HepG2 (cell line): Measurements from ENCODE around the gene UQCRC1. TPM values are rescaled to one million over a fixed set of nuclear protein-coding genes. Genes with fewer than 3 reads are reported as not detected.

Experiments used
- ATF7-NPFF ChIP-seq: sonication (generic); formaldehyde crosslinking; IDR thresholded peaks from 2 replicates; pipeline ENCODE4 v1.8.1; 2023; ENCODE audit warnings: mild to moderate bottlenecking, low read depth, missing genetic modification reagents, moderate library complexity
- CHD4 ChIP-seq: fragments of 200-600 bp; sonication (generic); IDR thresholded peaks from 2 replicates; pipeline ENCODE4 v1.7.0; 2017; ENCODE audit warnings: mild to moderate bottlenecking, low read length, borderline replicate concordance
- FOXA1 ChIP-seq, 2 experiments: fragments of 450-650 bp in 1 of 2; sonication (generic) in 1 of 2; formaldehyde crosslinking in 1 of 2; IDR thresholded peaks; 2 replicates each; pipeline versions ENCODE4 v1.4.0 to v1.6.1; 2016 to 2020; ENCODE audit warnings: missing genetic modification reagents in 1 of 2
- KLF16 ChIP-seq, 2 experiments: sonication (generic) in 1 of 2; formaldehyde crosslinking in 1 of 2; IDR thresholded peaks; 2 replicates each; pipeline versions ENCODE4 v1.6.1 to v1.8.0; 2016 to 2023; ENCODE audit warnings: missing genetic modification reagents in 2 of 2, missing compliant biosample characterization in 1 of 2
- MEIS1 ChIP-seq: sonication (generic); formaldehyde crosslinking; IDR thresholded peaks from 2 replicates; pipeline ENCODE4 v1.9.0; 2021; ENCODE audit warnings: mild to moderate bottlenecking, missing genetic modification reagents, moderate library complexity, borderline replicate concordance
- NFKB2 ChIP-seq: sonication (generic); formaldehyde crosslinking; IDR thresholded peaks from 2 replicates; pipeline ENCODE4 v1.4.0; 2020; ENCODE audit warnings: missing genetic modification reagents, borderline replicate concordance
- NFKBIZ ChIP-seq: IDR thresholded peaks from 2 replicates; pipeline ENCODE4 v1.6.1; 2018; ENCODE audit warnings: missing genetic modification reagents, missing compliant biosample characterization
- NR2F1 ChIP-seq, 2 experiments: fragments of 450-650 bp in 1 of 2; formaldehyde crosslinking in 1 of 2; IDR thresholded peaks; 2 replicates each; pipeline versions ENCODE4 v1.5.0 to v1.6.1; 2016 to 2020; ENCODE audit warnings: mild to moderate bottlenecking in 1 of 2, missing compliant biosample characterization in 1 of 2, missing genetic modification reagents in 1 of 2, moderate library complexity in 1 of 2
- RFXANK ChIP-seq: IDR thresholded peaks from 2 replicates; pipeline ENCODE4 v1.6.1; 2016
- ZFX ChIP-seq: sonication (generic); formaldehyde crosslinking; IDR thresholded peaks from 2 replicates; pipeline ENCODE4 v1.4.0; 2020; ENCODE audit warnings: mild to moderate bottlenecking, low read depth, missing genetic modification reagents, moderate library complexity
- ZNF180 ChIP-seq: sonication (generic); formaldehyde crosslinking; IDR thresholded peaks from 2 replicates; pipeline ENCODE4 v1.4.0; 2020; ENCODE audit warnings: low read depth, missing genetic modification reagents, borderline replicate concordance
- ZNF224 ChIP-seq: sonication (generic); formaldehyde crosslinking; IDR thresholded peaks from 2 replicates; pipeline ENCODE4 v1.5.0; 2020; ENCODE audit warnings: mild to moderate bottlenecking, missing genetic modification reagents
- ZNF510 ChIP-seq: sonication (generic); formaldehyde crosslinking; IDR thresholded peaks from 2 replicates; pipeline ENCODE4 v1.4.0; 2020; ENCODE audit warnings: low read depth, mild to moderate bottlenecking, missing genetic modification reagents
- ZNF619 ChIP-seq: sonication (generic); formaldehyde crosslinking; IDR thresholded peaks from 2 replicates; pipeline ENCODE4 v1.4.0; 2020; ENCODE audit warnings: mild to moderate bottlenecking, missing genetic modification reagents
- ZNF749 ChIP-seq: sonication (generic); formaldehyde crosslinking; IDR thresholded peaks from 2 replicates; pipeline ENCODE4 v1.8.0; 2022; ENCODE audit warnings: mild to moderate bottlenecking, missing genetic modification reagents, moderate library complexity, borderline replicate concordance
- polyA plus RNA-seq, 8 experiments: library from polyadenylated mRNA; depleted of rRNA in 3 of 8; stranded (reverse) in 7 of 8; unstranded in 1 of 8; fragments of >200 nt; fragmentation: Illumina TruSeq in 4 of 8; extraction: Trizol in 4 of 8; gene quantifications; 2 replicates each; pipeline versions ENCODE4 v1.2.1 to v1.2.3, GENCODE V29; 2011 to 2016; ENCODE audit warnings: low read depth in 4 of 8, missing spikeins in 1 of 8, mixed read lengths in 1 of 8; ENCODE audit not compliant: insufficient read depth in 1 of 8
- total RNA-seq, 5 experiments: library from RNA; depleted of rRNA; stranded (reverse); fragments of >200 nt; fragmentation: Illumina TruSeq; extraction: Trizol; gene quantifications; 2 replicates each; pipeline ENCODE4 v1.2.3, GENCODE V29; 2016; ENCODE audit warnings: low read depth in 1 of 5
- TF ChIP-seq, protein P1 (sequence below): sonication (generic); formaldehyde crosslinking; IDR thresholded peaks from one replicate; pipeline ENCODE4 v1.5.1; 2020; ENCODE audit warnings: mild to moderate bottlenecking, missing genetic modification reagents; ENCODE audit errors: not compliant biosample characterization
- TF ChIP-seq, protein P2 (sequence below): sonication (generic); formaldehyde crosslinking; IDR thresholded peaks from 2 replicates; pipeline ENCODE4 v1.5.0; 2020; ENCODE audit warnings: missing genetic modification reagents
- TF ChIP-seq, protein P3 (sequence below): sonication (generic); formaldehyde crosslinking; IDR thresholded peaks from 2 replicates; pipeline ENCODE4 v1.9.0; 2022; ENCODE audit warnings: missing genetic modification reagents, mild to moderate bottlenecking, borderline replicate concordance

Gene UQCRC1
- total and polyA plus RNA-seq, 2 of the 13 experiments (the other 11 are each of a cell fraction or from before 2014, with no cell fraction given) = 316 to 680 TPM

DNA sequence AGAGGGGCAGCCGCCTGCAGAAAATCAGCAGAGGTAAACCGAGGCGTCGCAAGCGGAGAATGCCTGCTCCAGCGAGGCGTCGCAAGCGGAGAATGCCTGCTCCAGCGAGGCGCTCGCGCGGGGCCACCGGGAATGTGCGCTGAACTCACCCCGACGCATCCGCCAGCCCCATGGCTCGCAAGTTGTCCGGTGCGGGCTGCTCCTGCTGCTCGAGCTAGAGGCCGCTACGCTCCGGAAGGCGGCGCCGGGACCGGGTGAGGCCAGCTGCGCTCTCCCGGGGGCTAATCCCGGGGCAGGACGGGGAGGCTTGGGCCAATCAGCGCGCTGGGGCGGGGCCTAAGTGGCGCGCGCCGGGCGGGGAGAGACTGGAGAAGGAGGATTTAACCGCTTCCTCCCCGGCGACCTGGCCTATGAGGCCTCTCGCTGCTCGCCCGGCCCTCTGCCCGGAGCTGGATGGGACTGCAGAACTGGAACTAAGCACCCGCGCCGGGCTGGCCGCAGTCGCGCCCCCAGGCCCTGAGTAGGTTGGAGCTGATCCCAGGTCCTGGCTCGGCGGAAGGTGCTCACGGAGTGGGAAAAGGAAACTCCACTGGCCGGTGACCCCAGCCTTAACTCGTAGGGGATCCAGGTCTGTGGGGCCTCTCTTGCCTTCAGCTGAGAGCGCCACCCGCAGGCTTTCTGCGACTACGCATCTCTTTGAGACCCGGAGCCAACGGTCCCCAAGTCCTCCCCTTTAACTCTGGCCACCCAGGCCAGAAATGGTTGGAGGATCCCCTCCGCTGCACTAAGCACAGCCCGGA is 26.0 kb upstream of the UQCRC1 start, which contains the start of gene SLC26A6 (continued):
- TF ChIP-seq, protein P1, sequence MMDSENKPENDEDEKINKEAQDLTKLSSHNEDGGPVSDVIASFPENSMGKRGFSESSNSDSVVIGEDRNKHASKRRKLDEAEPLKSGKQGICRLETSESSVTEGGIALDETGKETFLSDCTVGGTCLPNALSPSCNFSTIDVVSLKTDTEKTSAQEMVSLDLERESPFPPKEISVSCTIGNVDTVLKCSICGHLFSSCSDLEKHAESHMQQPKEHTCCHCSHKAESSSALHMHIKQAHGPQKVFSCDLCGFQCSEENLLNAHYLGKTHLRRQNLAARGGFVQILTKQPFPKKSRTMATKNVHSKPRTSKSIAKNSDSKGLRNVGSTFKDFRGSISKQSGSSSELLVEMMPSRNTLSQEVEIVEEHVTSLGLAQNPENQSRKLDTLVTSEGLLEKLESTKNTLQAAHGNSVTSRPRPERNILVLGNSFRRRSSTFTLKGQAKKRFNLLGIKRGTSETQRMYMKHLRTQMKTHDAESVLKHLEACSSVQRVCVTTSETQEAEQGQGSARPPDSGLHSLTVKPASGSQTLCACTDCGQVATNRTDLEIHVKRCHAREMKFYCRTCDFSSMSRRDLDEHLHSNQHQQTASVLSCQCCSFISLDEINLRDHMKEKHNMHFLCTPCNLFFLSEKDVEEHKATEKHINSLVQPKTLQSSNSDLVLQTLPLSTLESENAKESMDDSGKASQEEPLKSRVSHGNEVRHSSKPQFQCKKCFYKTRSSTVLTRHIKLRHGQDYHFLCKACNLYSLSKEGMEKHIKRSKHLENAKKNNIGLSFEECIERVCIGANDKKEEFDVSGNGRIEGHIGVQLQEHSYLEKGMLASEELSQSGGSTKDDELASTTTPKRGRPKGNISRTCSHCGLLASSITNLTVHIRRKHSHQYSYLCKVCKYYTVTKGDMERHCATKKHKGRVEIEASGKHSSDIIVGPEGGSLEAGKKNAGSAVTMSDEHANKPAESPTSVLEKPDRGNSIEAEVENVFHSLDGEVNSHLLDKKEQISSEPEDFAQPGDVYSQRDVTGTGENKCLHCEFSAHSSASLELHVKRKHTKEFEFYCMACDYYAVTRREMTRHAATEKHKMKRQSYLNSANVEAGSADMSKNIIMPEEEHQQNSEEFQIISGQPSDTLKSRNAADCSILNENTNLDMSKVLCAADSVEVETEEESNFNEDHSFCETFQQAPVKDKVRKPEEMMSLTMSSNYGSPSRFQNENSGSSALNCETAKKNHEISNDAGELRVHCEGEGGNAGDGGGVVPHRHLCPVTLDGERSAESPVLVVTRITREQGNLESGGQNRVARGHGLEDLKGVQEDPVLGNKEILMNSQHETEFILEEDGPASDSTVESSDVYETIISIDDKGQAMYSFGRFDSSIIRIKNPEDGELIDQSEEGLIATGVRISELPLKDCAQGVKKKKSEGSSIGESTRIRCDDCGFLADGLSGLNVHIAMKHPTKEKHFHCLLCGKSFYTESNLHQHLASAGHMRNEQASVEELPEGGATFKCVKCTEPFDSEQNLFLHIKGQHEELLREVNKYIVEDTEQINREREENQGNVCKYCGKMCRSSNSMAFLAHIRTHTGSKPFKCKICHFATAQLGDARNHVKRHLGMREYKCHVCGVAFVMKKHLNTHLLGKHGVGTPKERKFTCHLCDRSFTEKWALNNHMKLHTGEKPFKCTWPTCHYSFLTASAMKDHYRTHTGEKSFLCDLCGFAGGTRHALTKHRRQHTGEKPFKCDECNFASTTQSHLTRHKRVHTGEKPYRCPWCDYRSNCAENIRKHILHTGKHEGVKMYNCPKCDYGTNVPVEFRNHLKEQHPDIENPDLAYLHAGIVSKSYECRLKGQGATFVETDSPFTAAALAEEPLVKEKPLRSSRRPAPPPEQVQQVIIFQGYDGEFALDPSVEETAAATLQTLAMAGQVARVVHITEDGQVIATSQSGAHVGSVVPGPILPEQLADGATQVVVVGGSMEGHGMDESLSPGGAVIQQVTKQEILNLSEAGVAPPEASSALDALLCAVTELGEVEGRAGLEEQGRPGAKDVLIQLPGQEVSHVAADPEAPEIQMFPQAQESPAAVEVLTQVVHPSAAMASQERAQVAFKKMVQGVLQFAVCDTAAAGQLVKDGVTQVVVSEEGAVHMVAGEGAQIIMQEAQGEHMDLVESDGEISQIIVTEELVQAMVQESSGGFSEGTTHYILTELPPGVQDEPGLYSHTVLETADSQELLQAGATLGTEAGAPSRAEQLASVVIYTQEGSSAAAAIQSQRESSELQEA (CRISPR knock-in tag) = peak; percentile 81
- TF ChIP-seq ZNF224 (CRISPR knock-in tag) = no peak; the same call in 1 of the 2 replicates
- TF ChIP-seq FOXA1 (IDR thresholded peaks at IDR 0.05) = no peak
- no peak for TF ChIP-seq FOXA1 (CRISPR knock-in tag; IDR thresholded peaks at IDR 0.05)
- TF ChIP-seq ZNF180 (CRISPR knock-in tag) = no peak
- TF ChIP-seq ATF7-NPFF (CRISPR knock-in tag) = peak; percentile 81
- TF ChIP-seq, protein P2, sequence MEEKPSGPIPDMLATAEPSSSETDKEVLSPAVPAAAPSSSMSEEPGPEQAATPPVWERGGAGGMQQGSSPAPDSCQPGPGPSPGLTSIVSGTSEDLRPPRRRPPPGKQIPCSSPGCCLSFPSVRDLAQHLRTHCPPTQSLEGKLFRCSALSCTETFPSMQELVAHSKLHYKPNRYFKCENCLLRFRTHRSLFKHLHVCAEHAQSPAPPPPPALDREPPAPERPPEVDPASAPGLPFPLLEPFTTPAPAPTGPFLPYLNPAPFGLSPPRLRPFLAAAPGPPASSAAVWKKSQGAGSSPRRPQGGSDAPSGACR = peak; percentile 96
- TF ChIP-seq NFKBIZ = 0 out of 2 replicates have a peak, but pooled peaks have one; percentile 29
- TF ChIP-seq ZFX (CRISPR knock-in tag) = peak; percentile 92
- TF ChIP-seq ZNF749 = peak; percentile 94; the same call in 1 of the 2 replicates
- no peak for TF ChIP-seq ZNF619 (CRISPR knock-in tag)
- TF ChIP-seq ZNF510 = no peak
- TF ChIP-seq CHD4 = no peak
- no peak for TF ChIP-seq NR2F1 (CRISPR knock-in tag; IDR thresholded peaks at IDR 0.05)
- no peak for TF ChIP-seq RFXANK (CRISPR knock-in tag)
- TF ChIP-seq MEIS1 (CRISPR knock-in tag) = no peak; the same call in 1 of the 2 replicates
- TF ChIP-seq KLF16 (CRISPR knock-in tag; IDR thresholded peaks at IDR 0.05) = peak in 1 of 2 experiments; percentile 68; a peak in 1 of 4 replicates
- TF ChIP-seq NFKB2 (CRISPR knock-in tag) = peak; percentile 88
- TF ChIP-seq, protein P3, sequence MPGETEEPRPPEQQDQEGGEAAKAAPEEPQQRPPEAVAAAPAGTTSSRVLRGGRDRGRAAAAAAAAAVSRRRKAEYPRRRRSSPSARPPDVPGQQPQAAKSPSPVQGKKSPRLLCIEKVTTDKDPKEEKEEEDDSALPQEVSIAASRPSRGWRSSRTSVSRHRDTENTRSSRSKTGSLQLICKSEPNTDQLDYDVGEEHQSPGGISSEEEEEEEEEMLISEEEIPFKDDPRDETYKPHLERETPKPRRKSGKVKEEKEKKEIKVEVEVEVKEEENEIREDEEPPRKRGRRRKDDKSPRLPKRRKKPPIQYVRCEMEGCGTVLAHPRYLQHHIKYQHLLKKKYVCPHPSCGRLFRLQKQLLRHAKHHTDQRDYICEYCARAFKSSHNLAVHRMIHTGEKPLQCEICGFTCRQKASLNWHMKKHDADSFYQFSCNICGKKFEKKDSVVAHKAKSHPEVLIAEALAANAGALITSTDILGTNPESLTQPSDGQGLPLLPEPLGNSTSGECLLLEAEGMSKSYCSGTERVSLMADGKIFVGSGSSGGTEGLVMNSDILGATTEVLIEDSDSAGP (CRISPR knock-in tag) = peak; percentile 91
